ENCODE measurements around the gene PNMA8A.

DNA sequence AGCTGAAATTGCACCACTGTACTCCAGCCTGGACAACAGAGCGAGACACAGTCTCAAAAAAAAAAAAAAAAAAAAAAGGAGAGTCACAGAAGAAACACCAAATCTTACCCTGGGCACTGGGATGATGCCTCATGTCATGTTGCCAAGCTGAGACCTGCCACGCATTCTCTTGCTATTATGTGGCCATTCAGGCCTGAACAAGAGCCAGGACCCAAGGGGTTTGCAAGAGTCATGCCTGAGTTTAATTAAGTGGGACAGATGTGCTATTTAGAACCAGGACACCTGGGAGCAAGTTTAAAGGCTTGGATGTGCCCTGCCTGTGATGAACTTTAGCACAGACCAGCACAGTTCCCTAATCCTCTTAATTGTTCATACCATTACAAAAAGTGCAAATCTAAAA, 9.8 kb downstream of the PNMA8A start:
- no peak for TF ChIP-seq EZH2 (IDR thresholded peaks at IDR 0.05; ENCODE audit: low read length, missing control alignments)
- TF ChIP-seq, protein P1, sequence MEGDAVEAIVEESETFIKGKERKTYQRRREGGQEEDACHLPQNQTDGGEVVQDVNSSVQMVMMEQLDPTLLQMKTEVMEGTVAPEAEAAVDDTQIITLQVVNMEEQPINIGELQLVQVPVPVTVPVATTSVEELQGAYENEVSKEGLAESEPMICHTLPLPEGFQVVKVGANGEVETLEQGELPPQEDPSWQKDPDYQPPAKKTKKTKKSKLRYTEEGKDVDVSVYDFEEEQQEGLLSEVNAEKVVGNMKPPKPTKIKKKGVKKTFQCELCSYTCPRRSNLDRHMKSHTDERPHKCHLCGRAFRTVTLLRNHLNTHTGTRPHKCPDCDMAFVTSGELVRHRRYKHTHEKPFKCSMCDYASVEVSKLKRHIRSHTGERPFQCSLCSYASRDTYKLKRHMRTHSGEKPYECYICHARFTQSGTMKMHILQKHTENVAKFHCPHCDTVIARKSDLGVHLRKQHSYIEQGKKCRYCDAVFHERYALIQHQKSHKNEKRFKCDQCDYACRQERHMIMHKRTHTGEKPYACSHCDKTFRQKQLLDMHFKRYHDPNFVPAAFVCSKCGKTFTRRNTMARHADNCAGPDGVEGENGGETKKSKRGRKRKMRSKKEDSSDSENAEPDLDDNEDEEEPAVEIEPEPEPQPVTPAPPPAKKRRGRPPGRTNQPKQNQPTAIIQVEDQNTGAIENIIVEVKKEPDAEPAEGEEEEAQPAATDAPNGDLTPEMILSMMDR (conservative IDR thresholded peaks at IDR 0.05 in 1 of 2, IDR thresholded peaks at IDR 0.05 in 1 of 2; ENCODE audit: low read depth in 1 of 2, low read length in 2 of 2), result no peak

Data from fibroblast of lung (primary cell).